Calu3 (cell line): Measurements from ENCODE around the gene OASL. TPM values are rescaled to one million over a fixed set of nuclear protein-coding genes. Genes with fewer than 3 reads are reported as not detected.

Experiments
- BruUV-seq: library from RNA; stranded (reverse); fragments of 400-500 nt; replicated peaks from 2 replicates; lab custom pipeline; 2021; lab: Mats Ljungman, UMichigan
- CTCF ChIA-PET: fragments of 300-600 bp; sonication (Branson Sonifier 250); formaldehyde crosslinking; loops from one replicate; lab custom pipeline; 2022; ENCODE audit warnings: antibody characterized with exemption; lab: Charles Lee
- DNase-seq: peaks from one replicate; pipeline ENCODE4 v3.0.0; 2022
- H3K27ac Mint-ChIP-seq: one replicate; pipeline ENCODE4 v1.8.0; 2022; ENCODE audit warnings: mixed read lengths; ENCODE audit not compliant: unreplicated experiment
- H3K27me3 Mint-ChIP-seq: one replicate; pipeline ENCODE4 v1.8.0; 2022; ENCODE audit warnings: mixed read lengths; ENCODE audit not compliant: unreplicated experiment
- H3K36me3 Mint-ChIP-seq: one replicate; pipeline ENCODE4 v1.8.0; 2022; ENCODE audit warnings: mild to moderate bottlenecking, moderate library complexity, mixed read lengths; ENCODE audit not compliant: insufficient read depth, unreplicated experiment
- H3K4me1 Mint-ChIP-seq: one replicate; pipeline ENCODE4 v1.8.0; 2022; ENCODE audit warnings: mild to moderate bottlenecking, low read depth, mixed read lengths; ENCODE audit not compliant: unreplicated experiment
- H3K4me3 Mint-ChIP-seq: one replicate; pipeline ENCODE4 v1.8.0; 2022; ENCODE audit warnings: mild to moderate bottlenecking, low read depth, moderate library complexity, mixed read lengths; ENCODE audit not compliant: unreplicated experiment
- H3K9me3 Mint-ChIP-seq: one replicate; pipeline ENCODE4 v1.8.0; 2022; ENCODE audit warnings: low read depth, mixed read lengths; ENCODE audit not compliant: unreplicated experiment
- CTCF ChIP-seq: fragments of 200-600 bp; IDR thresholded peaks from one replicate; pipeline ENCODE4 v1.8.0; 2022; ENCODE audit warnings: antibody characterized with exemption; ENCODE audit not compliant: unreplicated experiment
- intact Hi-C: fragments of 100-400 bp; cut with micrococcal nuclease; formaldehyde crosslinking; loops from one replicate; pipeline ENCODE4 v1.10.0; 2022; ENCODE audit not compliant: unreplicated experiment
- total RNA-seq: library from RNA; stranded (reverse); gene quantifications from 2 replicates; pipeline ENCODE4 v1.2.3, GENCODE V29; 2022

Gene OASL
- total RNA-seq, 1 experiment from 2014 or later, result 73.7 TPM

DNA sequence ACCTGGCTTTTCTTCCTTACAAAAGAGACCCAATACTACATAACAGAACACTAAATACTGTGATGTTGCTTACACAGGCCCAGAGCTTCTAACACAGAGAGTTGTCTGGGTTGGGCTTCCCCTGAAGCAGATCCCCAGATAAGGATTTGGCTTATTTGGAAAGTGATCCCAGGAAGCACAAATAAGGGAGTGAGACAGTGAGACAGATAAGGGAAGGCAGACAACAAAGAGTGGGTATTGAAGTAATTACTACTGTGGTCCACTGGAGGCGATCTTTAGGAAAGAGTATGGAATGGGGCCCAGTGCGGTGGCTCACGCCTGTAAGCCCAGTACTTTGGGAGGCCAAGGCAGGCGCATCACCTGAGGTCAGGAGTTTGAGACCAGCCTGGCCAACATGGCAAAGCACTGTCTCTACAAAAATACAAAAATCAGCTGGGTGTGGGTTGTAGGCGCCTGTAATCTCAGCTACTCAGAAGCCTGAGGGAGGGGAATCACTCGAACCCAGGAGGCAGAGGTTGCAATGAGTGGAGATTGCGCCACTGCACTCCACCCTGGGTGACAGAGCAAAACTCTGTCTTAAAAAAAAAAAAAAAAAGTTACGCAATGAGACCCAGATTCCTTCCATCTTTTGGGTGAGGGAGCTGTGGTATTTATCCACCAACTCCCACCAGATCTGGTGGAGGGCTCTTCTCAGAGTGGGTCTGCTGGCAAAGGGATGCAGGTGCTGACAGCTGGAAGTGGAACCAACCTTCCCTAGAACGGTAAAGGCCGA, 12.6 kb downstream of the OASL start:
- no peaks in the 10 kb centered on the region for H3K9me3 Mint-ChIP-seq
- no peak overlapping the region for H3K4me3 Mint-ChIP-seq
- no peaks in the 10 kb centered on the region for H3K27me3 Mint-ChIP-seq
- no TSS peak for BruUV-seq
- peaks cover 12% of the 10 kb centered on the region for H3K4me1 Mint-ChIP-seq
- peak overlapping the region; percentile 72 for H3K27ac Mint-ChIP-seq
- TF ChIP-seq CTCF, result no peak
- CTCF ChIA-PET, result no interaction called here
- DNase-seq, result no peak
- H3K36me3 Mint-ChIP-seq, result peaks cover 9% of the 10 kb centered on the region
- intact Hi-C loops, result no loop called here

- peaks cover 12% of the 10 kb centered on the region for H3K4me1 Mint-ChIP-seq
- CTCF ChIA-PET, result no interaction called here
- no TSS peak for BruUV-seq
- peak overlapping the region; percentile 72 for H3K27ac Mint-ChIP-seq
- TF ChIP-seq CTCF, result no peak
- H3K27me3 Mint-ChIP-seq, result no peaks in the 10 kb centered on the region
- H3K36me3 Mint-ChIP-seq, result peaks cover 9% of the 10 kb centered on the region
- no peaks in the 10 kb centered on the region for H3K9me3 Mint-ChIP-seq
- peak; percentile 41 for DNase-seq
- intact Hi-C loops, result no loop called here
- no peak overlapping the region for H3K4me3 Mint-ChIP-seq
Observed at GRCh38 chr12:121025442-121026226, 13.4 kb downstream of the OASL start.

DNA sequence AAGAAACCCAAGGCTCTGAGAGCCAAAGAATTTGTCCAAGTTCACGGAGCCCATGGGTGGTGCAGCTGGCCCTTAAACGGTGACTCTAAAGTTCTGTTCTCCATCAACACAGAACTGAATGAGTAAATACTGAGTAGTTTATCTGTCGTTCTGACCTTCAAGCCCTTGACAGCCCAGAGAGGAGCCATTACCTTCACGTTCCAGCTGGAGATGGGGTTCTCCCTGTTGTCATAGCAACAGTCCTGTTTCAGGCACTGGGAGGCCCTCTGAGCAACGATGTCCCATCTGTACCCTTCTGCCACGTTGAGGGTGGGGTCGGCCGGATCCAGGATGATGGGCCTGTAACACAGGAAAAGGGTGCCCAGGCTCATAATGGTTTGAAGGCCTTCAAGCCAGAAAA, 15.2 kb downstream of the OASL start:
- Mint-ChIP-seq H3K4me3 (no peak overlapping the region), H3K27ac (no peak overlapping the region), H3K27me3 (no peaks in the 10 kb centered on the region), H3K4me1 (peaks cover 12% of the 10 kb centered on the region), H3K9me3 (no peaks in the 10 kb centered on the region), H3K36me3 (peaks cover 9% of the 10 kb centered on the region)
- intact Hi-C loops, result no loop called here
- no peak for DNase-seq
- BruUV-seq, result no TSS peak
- TF ChIP-seq CTCF, result no peak
- CTCF ChIA-PET, result interaction anchor here (0.6 kb wide), 1 partner anchor 10 kb away, joined by 3 read pairs; no protein-coding TSS in a partner anchor

GRCh38 chr12:121022713-121023112, 16.3 kb downstream of the OASL start:
- CTCF ChIA-PET, result no interaction called here
- Mint-ChIP-seq H3K27me3 (no peaks in the 10 kb centered on the region), H3K4me1 (peaks cover 12% of the 10 kb centered on the region), H3K36me3 (peaks cover 9% of the 10 kb centered on the region), H3K4me3 (no peak overlapping the region), H3K27ac (no peak overlapping the region), H3K9me3 (no peaks in the 10 kb centered on the region)
- no peak for TF ChIP-seq CTCF
- no peak for DNase-seq
- BruUV-seq, result no TSS peak
- intact Hi-C loops, result no loop called here
